ENCODE results near the gene GRIA1. TPM values are rescaled to one million over a fixed set of nuclear protein-coding genes. Genes with fewer than 3 reads are reported as not detected.
"Not testable (repeated sequence)": the region's sequence is repeated elsewhere in the genome, so short reads cannot be mapped to it uniquely, and the experiment has no call there.

GRIA1 gene
- total RNA-seq, 1 donor from 2014 or later = not detected

GRCh38 chr5:153860195-153860886 lies 369.9 kb downstream of the GRIA1 start:
- ATAC-seq = no peak

- ATAC-seq = not testable (repeated sequence)
Observed at GRCh38 chr5:153862906-153863305, 372.4 kb downstream of the GRIA1 start.

All from esophagus mucosa (tissue), 1 donor.